NCI-H1417 treated with DMSO at 0.1 percent for 48 hours (cell line): ENCODE measurements around the gene PNPLA2.

ENCODE experiments used
- DNase-seq: peaks from one replicate; lab custom pipeline; 2025; lab: John Stamatoyannopoulos, UW

Gene PNPLA2

DNA sequence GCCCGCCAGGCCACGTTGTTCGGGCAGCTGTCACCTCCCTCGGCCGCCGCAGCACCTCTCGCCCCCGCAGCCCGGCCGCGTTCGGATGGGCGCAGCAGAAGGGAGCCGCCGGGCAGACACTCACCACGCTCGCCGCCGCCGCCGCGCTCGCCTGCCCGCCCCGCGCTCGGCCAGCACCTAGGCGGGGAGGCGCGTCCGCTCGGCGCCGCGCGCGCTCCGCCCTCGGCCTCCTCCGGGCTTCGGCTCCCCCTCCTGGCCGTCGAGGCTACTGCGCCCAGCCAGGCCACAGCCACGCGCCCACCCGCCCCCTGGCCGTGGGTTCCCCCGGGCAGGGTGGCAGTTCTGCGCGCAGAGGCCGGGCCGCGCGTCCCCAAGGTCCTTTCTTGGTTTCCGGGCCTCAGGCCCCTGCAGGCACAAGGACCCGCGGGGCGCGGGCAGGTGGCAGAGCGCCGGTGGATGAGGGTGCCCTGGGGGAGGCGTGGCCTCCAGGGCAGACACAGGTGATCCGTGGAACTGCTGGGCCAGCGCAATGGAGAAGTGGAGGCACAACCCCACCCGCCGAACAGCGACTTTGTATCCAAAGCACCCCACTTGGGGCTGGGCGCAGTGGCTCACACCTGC lies 20.5 kb upstream of the PNPLA2 start, which contains the start of gene SLC25A22:
SLC25A22 (minus strand) TSS at position 189 of the 621 bp plus-strand sequence. CDS start 3,275 bp downstream, outside the sequence.
- no peak for DNase-seq

DNA sequence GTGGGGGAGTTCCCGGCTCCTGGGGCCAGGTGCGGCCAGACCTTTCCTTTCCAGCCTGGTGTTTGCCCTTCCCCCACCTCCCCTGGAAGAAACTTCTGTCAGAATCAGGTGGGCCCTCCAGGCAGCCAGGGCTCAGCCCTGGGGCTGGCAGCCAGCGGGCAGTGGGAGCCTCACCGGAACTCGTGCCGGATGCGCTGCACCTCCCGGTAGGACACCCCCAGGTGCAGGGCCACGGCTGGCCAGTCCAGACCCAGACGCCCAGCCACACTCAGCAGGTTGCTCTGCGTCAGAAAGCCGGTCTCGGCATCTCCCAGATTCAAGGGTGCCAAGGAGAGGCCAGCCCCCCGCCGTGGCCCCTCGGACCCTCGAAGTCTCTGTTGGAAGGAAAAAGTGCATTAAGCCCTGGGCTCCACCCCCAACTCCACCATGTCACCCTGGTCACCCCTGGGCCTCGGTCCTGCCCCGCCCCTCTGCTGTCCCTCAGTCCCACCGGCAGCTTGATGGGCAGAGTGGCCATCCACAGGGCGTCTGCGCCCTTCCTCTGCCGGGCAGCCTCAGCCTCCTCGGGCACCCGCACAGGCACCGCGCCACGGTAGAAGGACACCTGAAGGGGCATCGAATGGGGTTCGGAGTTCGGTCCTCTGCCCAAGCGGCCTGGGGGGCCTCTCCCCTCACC lies 18.9 kb upstream of the PNPLA2 start:
- no peak for DNase-seq

DNA sequence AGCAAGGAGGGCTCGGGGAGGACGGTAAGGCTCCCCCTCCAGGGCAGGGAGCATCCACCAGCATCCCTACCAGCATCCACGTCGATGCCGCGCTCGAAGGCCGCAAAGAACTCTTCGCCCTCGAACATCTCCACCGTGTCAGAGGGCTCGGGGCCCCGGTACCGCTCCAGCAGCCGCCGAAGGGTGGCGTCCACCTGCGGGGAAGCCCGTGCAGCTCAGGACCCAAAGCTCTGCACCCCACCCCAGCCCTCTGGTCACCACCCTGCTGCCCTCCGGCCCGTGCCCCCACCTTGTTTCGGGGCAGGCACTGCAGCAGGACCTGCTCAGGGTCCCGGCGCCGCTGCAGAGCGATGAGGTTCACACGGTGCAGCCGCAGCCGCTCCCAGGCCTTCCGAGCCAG lies 18.2 kb upstream of the PNPLA2 start:
- no peak for DNase-seq

DNA sequence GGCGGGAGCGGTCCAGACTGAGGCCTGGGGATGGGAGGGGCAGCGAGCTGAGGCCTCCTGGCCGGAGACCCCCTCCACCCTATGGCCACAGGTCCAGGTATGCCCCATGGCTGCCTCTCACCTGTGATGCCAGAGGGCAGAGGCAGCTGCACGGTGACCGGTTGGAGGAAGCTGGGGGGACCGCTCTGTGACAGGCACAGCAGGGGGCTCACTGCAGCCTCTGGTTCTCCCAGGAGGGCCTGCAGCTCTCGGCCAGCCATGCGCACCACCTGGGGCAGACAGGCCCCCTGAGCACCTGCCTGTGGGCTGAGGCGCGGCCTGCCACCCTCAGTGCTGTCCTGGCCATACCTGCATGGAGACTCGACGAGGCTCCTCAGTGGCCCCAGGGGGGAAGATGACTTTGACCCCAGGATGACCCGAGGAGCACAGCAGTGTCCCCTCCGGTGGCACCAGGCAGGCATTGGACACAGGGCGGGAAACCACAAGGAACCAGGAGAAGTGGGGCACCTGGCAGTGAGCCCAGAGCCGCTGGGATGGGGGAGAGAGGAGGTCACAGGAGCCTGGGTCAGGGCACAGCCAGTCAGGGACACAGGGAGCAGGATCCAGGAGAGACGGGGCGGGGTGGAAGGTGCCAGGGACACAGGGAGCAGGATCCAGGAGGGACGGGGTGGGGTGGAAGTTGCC lies 17.5 kb upstream of the PNPLA2 start:
- DNase-seq: no peak

DNA sequence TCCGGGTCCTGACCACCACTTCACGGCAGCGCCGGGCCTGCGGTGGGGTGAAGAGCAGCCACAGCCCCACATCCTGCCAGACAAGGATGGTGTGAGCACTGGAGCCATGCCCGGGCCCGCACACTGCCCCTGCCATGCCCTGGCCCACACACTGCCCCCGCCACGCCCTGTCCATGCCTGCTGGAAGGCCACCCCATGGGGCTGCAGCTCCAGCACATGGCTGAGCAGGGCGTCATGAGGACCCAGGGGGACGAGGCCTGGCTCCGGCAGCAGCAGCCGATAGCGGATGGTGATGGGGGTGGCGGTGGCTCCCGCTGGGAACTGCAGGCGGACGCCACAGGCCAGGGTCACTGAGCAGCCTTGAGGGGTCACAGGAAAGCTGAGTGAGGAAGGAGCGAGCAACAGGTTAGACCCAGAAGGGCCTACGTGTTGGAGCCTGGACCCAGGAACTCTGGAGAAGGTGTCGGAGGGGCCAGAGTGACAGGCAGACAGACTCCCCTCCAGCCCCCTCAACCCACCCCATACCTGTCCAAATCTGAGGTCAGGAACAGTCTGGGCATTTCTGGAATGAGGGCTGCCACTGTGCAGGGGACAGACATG lies 16.6 kb upstream of the PNPLA2 start:
- DNase-seq: no peak

DNA sequence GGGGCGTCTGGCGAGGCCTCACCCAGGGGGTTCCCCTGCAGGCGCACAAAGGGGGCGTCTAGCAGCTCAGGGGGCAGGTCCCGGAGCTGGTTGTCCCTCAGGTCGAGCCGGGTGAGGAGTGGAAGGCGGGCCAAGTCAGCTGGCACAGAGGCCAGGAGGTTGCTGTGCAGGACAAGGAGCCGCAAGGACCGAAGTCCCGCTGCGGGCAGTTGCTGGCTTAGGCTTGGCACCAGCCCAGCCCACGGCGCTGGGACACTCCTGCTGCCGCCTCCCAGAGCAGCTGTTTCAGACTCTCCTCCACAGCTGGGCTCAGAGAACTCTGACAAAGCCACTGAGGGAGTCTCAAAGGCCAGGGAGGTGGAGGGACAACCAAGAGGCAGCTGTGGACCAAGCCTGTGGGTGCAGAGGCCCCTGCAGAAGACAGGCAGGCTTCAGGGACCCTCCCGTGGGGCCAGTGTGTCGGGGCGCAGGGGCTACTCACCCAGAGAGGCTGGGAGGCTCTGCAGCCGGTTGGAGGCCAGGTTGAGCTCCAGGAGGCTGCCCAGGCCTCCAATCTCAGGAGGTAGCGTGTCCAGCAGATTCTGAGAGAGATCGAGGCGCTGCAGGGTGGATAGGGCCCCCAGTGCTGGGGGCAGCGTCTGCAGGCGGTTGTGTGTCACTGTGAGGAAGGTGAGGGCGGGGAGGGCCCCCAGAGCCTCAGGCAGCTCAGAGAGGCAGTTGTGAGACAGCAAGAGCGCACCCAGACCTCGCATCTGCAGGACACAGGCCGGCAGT lies 15.8 kb upstream of the PNPLA2 start:
- DNase-seq: no peak

DNA sequence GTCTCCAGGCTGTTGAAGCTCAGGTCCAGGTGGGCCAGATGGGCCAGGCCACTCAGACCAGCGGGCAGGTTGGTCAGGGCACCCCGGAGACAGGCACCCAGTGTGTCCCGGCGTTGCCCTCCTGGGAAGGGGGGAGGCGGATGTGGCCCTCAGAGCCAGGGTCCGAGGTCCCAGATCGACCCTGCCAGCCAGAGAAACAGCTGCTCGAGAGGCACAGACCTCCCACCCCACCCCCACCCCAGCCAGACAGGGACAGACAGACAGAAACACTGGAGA lies 15.3 kb upstream of the PNPLA2 start:
- no peak for DNase-seq

DNA sequence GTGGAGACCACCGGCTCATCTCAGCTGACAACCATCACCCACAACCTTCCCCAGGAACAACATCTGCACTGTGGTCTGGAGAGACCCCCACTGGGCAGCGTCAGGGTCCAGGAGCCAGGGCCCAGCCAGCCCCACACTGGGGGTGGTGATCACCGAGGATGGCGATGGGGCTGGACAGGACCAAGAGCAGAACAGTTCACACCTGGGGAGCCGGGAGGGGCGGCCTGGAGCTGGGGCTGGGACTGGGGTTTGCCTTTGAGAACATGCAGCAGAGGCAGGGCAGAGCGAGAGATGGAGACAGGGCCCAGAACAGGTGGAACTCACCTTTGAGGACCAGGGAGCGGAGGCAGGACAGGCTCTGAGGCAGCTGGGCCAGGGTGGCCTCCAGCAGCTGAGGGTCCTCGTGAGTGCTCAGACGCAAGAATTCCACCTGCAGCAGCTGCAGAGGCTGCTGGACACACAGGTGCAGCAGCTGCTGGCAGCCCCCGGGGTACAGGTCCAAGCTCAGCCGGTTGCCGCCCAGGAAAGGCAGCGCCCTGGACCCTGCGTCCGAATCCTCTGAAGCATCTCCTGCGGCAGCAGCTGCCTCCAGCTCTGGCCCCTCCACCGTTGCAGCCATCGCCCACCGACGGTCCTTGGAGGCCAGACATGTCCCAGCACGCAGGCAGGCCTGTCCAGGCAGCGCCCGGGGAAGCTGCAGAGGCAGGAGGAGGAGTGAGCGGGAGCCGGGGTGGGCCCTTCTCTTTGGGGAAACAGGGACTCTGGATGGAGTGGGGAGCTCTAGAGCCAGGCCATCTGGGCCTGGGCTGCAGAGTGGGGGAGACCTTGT lies 14.7 kb upstream of the PNPLA2 start:
- DNase-seq: no peak

DNA sequence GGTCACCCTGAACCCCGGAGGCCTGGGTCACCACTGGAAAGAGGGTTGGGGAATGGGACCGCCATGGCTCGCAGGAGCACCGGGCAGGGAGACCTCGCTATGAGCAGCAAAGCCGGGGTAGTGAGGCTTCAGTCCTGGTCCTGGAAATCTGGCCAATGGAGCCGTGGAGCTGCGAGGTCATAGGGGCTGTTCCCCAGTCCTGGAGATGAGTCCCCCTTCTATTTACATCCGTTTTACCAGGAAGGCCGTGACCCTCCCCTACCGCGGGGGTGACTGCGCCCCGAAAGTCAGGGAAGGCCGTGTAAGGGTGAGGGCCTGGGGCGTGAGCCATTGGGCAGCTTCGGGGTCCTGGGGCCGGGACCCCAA lies 14.1 kb upstream of the PNPLA2 start:
- DNase-seq: no peak

DNA sequence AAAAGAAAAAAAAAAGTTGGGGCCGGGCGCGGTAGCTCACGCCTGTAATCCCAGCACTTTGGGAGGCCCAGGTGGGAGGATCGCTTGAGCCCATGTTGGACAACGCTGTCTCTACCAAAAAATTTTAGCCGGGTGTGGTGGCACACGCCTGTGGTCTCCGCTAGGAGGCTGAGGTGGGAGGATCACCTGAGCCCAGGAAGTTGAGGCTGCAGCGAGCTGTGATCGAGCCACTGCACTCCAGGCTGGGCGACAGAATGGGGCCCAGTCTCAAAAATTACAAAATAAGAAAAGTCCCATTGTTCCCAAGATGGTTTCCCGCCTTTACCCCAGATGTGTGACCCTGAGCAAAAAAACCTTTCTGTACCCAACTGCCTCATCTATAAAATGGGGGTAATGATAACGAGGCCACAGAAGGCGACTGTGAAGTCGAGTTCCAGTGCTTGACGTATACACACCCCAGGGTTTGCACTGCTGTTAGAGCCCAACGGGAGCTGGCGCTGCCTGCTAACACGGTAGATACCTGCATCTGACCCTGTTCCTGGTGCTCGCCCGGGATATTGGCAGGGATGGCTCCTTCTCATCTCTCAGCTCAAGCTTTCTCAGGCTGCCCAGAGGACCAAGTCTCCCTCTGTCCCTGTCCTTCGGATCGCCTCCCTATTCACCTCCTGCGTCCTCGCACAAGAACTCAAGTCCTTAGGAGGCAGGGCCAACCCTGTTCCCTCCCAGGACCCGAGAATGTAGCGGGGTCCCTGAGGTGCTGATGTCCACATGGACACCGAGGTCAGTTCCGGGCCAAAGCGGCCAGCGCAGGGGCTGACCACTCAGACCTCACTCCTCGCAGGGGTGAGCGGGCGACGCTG lies 10.1 kb upstream of the PNPLA2 start:
- no peak for DNase-seq

DNA sequence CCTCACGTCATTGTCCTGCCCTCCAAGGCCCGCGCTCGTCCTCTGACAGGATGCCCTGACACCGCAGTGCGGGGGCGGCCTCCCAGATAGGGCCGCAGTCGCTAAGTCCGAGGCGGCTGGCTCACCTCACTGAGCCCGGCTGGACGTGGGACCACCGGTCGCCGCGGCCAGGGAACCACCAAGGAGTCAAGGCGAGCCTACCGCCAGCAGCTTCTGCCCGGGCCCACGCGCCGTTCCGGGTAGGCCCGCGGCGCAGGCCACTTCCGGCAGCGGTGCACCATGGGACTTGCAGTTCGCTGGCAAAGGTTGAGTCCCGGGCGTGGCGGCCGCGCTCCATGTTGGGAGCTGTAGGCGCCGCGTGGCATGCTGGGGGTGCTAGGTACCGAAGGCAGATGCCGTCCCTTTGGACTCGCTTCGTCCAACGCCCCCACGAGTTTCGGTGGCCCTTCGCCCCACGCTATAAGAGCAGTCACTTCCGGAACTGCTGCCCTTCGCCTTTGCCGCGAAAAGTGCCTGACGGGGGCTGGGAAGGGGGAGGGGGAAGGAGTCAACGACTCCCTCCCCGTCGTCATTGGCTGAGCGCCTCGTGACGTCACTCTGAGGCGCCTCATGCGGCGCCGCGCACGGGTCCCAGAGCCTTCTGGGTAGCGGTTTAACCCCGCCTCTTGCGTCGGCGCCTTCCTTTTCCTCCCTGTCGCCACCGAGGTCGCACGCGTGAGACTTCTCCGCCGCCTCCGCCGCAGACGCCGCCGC lies 9.3 kb upstream of the PNPLA2 start, which contains the start of gene RPLP2:
RPLP2 (plus strand) TSS at position 681 of the 753 bp plus-strand sequence. CDS start 268 bp downstream, outside the sequence.
- peak; percentile 71 for DNase-seq

DNA sequence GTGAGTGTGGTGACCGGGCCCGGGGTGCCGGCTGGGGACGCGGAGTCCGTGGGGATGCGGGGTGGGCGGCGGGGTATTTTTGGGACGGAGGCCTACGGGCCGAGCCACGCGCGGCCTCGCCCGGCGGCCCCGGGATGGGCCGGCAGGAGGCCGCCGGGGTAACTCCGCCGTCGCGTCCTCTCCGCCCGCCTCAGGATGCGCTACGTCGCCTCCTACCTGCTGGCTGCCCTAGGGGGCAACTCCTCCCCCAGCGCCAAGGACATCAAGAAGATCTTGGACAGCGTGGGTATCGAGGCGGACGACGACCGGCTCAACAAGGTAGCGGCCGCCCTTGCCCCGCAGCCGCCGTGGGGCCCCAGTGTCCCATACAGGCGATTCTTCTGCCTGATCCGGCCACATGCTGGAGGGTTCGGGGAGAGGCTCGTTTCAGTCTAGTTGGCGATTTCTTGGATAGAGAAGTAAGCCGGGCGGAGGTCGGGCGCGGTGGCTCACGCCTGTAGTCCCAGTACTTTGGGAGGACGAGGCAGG lies 8.6 kb upstream of the PNPLA2 start:
- DNase-seq: no peak

DNA sequence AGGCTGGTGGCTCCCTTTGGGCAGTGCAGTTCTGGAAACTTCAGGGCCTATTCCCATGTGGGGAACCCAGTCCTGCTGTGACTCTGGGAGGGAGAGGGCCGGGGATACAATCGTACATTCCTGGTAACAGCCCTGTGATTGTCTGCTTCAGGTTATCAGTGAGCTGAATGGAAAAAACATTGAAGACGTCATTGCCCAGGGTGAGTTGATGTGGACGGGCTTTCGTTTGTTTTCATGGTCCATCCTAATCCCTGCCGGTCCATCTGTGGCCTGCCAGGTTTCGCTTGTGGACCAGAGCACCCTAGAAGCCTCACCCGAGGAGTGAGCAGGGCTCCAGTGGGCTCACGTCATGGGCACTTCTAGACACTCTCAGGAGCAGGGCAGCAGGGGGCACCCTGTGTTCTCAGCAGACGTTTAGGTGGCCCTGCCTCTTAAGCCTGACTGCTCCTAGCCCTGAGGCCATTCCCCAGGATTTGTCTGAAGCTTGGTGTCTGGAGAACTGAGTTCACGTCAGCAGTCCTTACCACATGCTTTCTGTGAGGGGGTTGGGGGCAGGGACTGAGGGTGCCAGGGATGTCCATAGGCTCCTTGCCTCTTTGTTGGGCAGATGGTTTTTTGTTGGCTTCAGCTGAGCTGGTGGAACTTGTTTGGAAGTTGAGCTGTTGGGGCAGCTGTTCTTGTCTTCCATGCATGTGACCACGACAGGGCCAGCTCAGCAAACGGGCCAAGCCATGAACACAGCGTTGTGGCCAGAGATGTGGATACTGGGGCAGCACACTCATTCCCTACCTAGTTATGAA lies 7.1 kb upstream of the PNPLA2 start:
- DNase-seq: no peak

DNA sequence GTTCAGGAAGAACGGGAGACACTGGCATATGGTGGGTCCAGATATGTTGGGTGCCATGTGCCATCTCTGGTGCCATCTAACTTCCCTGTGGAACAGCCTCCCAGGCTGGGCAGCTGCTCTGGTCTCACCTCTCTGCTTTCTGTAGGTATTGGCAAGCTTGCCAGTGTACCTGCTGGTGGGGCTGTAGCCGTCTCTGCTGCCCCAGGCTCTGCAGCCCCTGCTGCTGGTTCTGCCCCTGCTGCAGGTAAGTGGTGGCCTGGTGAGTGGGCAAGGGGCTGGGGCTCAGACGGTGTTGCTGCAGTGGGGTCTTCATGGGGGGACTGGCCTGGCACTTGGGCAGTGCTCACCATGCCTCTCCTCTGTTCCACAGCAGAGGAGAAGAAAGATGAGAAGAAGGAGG lies 6.3 kb upstream of the PNPLA2 start:
- no peak for DNase-seq

DNA sequence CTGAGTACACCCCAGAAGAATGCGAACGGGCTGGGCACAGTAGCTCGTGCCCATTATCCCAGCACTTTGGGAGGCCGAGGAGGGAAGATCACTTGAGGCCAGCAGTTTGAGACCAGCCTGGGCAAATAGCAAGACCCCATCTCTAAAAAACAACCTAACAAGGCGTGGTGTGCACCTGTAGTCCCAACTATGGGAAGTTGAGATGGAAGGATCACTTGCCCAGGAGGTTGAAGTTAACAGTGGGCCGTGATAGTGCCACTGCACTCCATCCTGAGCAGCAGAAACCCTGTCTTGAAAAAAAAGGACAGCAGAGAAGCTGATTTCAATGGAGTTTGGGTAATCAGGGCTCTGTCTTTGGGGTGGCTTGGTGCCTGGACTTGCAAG lies 5.7 kb upstream of the PNPLA2 start:
- no peak for DNase-seq

DNA sequence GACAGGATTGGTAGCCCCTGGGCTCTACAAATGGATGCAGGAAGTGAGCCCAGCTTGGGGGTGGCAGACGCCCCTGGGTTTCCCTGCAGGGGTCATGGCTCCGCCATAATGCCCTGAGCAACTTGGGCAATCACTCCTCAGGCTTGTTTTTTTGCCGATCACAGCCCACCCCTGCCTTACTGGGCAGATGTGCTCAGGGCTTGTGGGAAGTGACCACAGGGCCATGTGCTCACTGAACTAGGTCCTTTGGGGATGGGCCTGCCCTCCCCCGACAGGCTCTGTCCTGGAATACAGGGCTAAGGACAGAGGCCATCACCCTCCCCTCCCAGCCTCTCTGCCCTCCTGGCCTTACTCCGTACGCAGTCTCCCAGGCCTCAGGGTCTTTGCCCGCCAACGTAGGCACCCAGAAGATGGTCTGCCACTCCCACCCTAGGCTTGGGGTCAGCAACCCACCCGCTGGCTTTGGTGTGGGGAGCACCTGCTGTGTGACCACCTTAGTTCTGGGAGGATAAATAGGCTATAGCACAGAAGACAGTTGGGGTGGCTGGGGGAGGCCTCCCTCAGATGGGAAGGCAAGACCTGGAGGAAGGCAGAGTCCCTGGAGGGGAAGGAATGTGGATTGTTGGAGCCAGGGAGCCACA lies 5.1 kb upstream of the PNPLA2 start:
- no peak for DNase-seq

DNA sequence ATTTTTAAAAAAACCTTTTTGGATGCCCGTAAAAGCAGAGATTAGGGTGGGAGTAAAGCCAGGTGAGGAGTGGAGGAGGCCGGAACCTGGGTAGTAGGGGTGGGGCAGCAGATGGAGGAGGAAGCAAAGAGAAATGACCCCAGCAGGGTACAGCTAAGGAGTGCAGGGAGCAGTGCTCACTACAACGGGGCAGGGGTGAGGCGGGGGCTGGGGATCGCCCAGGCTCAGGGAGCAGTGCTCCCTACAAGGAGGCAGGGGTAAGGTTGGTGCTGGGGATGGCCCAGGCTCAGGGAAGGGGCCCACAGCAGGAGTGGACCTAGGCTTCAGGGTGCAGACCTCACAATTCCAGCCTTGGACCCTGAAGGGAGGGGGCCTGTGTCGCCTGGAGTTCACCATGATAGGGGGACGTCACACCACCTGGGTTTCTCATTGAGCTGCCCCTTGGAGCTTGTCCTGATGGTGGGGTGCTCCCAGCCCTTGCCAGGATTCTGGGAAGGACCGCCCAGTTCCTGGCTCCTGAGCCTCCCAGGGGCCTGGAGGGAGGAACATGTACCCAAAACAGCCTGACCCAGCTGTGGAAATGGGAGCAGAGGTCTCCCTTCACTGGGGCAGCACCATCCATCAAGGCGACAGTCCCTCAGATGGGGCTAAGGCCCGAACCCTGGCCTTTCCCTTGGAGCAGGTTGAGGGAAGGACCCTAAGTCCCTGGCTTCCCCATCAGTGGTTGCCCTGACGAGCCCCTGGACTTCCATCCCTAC lies 2.9 kb upstream of the PNPLA2 start:
- DNase-seq: no peak

DNA sequence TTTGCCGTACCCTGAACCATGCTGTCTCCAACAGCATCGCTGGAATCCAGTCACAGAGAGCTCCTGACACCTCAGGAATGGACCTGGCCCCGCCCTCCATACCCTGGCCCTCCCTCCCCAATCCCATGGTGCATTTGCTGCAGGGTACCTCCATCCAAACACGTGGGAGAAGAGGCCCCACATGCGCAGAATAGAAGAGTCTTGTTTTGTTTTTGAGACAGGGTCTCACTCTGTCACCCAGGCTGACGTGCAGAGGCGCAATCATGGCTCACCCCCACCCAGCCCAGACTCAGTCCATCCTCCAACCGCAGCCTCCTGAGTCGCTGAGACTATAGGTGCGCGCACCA lies 2.3 kb upstream of the PNPLA2 start:
- DNase-seq: no peak
